KOPT-K1 (cell line): ENCODE results near the gene ACOT11.

Experiments
- H3K27ac ChIP-seq: fragments of 200-600 bp; sonication (generic); 2 replicates; pipeline ENCODE4 v1.5.1; 2016; ENCODE audit warnings: antibody characterized with exemption, mild to moderate bottlenecking, low read depth, low read length; ENCODE audit not compliant: poor library complexity, severe bottlenecking
- H3K36me3 ChIP-seq: fragments of 200-600 bp; sonication (generic); 2 replicates; pipeline ENCODE4 v1.5.1; 2017; ENCODE audit warnings: antibody characterized with exemption, mild to moderate bottlenecking, low read length, moderate library complexity; ENCODE audit not compliant: insufficient read depth
- H3K9me3 ChIP-seq: fragments of 200-600 bp; sonication (generic); 2 replicates; pipeline ENCODE4 v1.5.1; 2017; ENCODE audit warnings: antibody characterized with exemption, low read length, mild to moderate bottlenecking; ENCODE audit not compliant: insufficient read depth, poor library complexity, severe bottlenecking

Gene ACOT11

GRCh38 chr1:54649130-54649898 is 101.3 kb downstream of the ACOT11 start:
- Histone ChIP-seq H3K9me3 (peaks cover under 1% of the 10 kb centered on the region), H3K27ac (no peak overlapping the region), H3K36me3 (no peaks in the 10 kb centered on the region)

- H3K36me3 ChIP-seq = no peaks in the 10 kb centered on the region
- H3K9me3 ChIP-seq = no peaks in the 10 kb centered on the region
- H3K27ac ChIP-seq = no peak overlapping the region
Observed at GRCh38 chr1:54649921-54650320, 101.9 kb downstream of the ACOT11 start.

GRCh38 chr1:54650417-54650816 is 102.4 kb downstream of the ACOT11 start:
- H3K9me3 ChIP-seq = no peaks in the 10 kb centered on the region
- no peak overlapping the region for H3K27ac ChIP-seq
- H3K36me3 ChIP-seq = no peaks in the 10 kb centered on the region

- Histone ChIP-seq H3K27ac (no peak overlapping the region), H3K9me3 (no peaks in the 10 kb centered on the region), H3K36me3 (no peaks in the 10 kb centered on the region)
Observed at GRCh38 chr1:54651608-54652007, 103.6 kb downstream of the ACOT11 start.

GRCh38 chr1:54652168-54652567 is 104.1 kb downstream of the ACOT11 start:
- Histone ChIP-seq H3K9me3 (no peaks in the 10 kb centered on the region), H3K27ac (no peak overlapping the region), H3K36me3 (no peaks in the 10 kb centered on the region)

- Histone ChIP-seq H3K27ac (no peak overlapping the region), H3K36me3 (no peaks in the 10 kb centered on the region), H3K9me3 (peaks cover 2% of the 10 kb centered on the region)
Observed at GRCh38 chr1:54653036-54653435, 105.0 kb downstream of the ACOT11 start.

- no peak overlapping the region for H3K27ac ChIP-seq
- H3K36me3 ChIP-seq = no peaks in the 10 kb centered on the region
- peaks cover 13% of the 10 kb centered on the region for H3K9me3 ChIP-seq
Observed at GRCh38 chr1:54658164-54658913, 110.3 kb downstream of the ACOT11 start.
